Hematopoietic multipotent progenitor cell treated with erythropoietin and hydrocortisone succinate and interleukin-3 and kit ligand, for 17 days (in vitro differentiated cells): ENCODE measurements around the gene FN3K.

Source experiments
- DNase-seq: peaks from one replicate; pipeline ENCODE4 v3.0.0-alpha.2; 2015; ENCODE audit warnings: low spot score

FN3K gene

GRCh38 chr17:82703935-82704865 lies 31.2 kb upstream of the FN3K start:
- DNase-seq, result no peak

GRCh38 chr17:82704886-82705285 lies 30.5 kb upstream of the FN3K start:
- no peak for DNase-seq

GRCh38 chr17:82705756-82706155 lies 29.7 kb upstream of the FN3K start:
- no peak for DNase-seq

GRCh38 chr17:82709024-82709675 lies 26.3 kb upstream of the FN3K start:
- DNase-seq, result no peak

- no peak for DNase-seq
These were observed 25.5 kb upstream of the FN3K start for GRCh38 chr17:82709676-82710498.

GRCh38 chr17:82710499-82711232 lies 24.7 kb upstream of the FN3K start:
- DNase-seq, result no peak

GRCh38 chr17:82713071-82713723 lies 22.2 kb upstream of the FN3K start:
- DNase-seq, result no peak

- DNase-seq, result peak; percentile 67
These were observed 19.0 kb upstream of the FN3K start, which contains the start of gene FN3KRP for GRCh38 chr17:82716203-82717010. TSS of gene FN3KRP (plus strand) at chr17:82716706. CDS start at chr17:82716756, 50 bp downstream.

- DNase-seq, result no peak
These were observed 16.3 kb upstream of the FN3K start for GRCh38 chr17:82718986-82719685.

GRCh38 chr17:82720204-82720603 lies 15.2 kb upstream of the FN3K start:
- no peak for DNase-seq

GRCh38 chr17:82722341-82723013 lies 12.9 kb upstream of the FN3K start:
- no peak for DNase-seq

- no peak for DNase-seq
These were observed 12.1 kb upstream of the FN3K start for GRCh38 chr17:82723169-82723807.

GRCh38 chr17:82726427-82726826 lies 9.0 kb upstream of the FN3K start:
- no peak for DNase-seq

GRCh38 chr17:82729479-82730260 lies 5.7 kb upstream of the FN3K start:
- DNase-seq, result no peak

- DNase-seq, result no peak
These were observed 3.2 kb upstream of the FN3K start for GRCh38 chr17:82732118-82732743.

GRCh38 chr17:82736511-82737185 lies 1.2 kb downstream of the FN3K start:
- DNase-seq, result no peak
